Activated T-cell treated with anti-CD3 and anti-CD28 coated beads, Interleukin-2, amount 50 U/mL, for 72 hours (primary cell): Measurements from ENCODE around the gene SHE. TPM values are rescaled to one million over a fixed set of nuclear protein-coding genes. Genes with fewer than 3 reads are reported as not detected.

Experiments used
- ATAC-seq, 2 donors: fragments of 150-1000 bp; cut with Tn5 transposase; replicated peaks in 1 of 2; 2 replicates each; pipeline ENCODE4 v1.10.0; 2021; ENCODE audit warnings: moderate library complexity in 2 of 2, mild to moderate bottlenecking in 1 of 2
- DNase-seq, 2 donors: peaks; one replicate each; pipeline ENCODE4 v3.0.0; 2021 to 2022; ENCODE audit warnings: mixed read lengths in 1 of 2
- H3K27ac Mint-ChIP-seq: one replicate; pipeline ENCODE4 v1.8.0; 2022; ENCODE audit warnings: mild to moderate bottlenecking, moderate library complexity, mixed read lengths
- H3K27me3 Mint-ChIP-seq: one replicate; pipeline ENCODE4 v1.8.0; 2022; ENCODE audit warnings: low read depth, mixed read lengths
- H3K36me3 Mint-ChIP-seq, 2 donors: one replicate each; pipeline ENCODE4 v1.8.0; 2022; ENCODE audit warnings: mixed read lengths in 2 of 2, mild to moderate bottlenecking in 1 of 2; ENCODE audit not compliant: insufficient read depth in 2 of 2
- H3K4me1 Mint-ChIP-seq: one replicate; pipeline ENCODE4 v1.8.0; 2022; ENCODE audit warnings: low read depth, mixed read lengths
- H3K4me3 Mint-ChIP-seq, 2 donors: one replicate each; pipeline ENCODE4 v1.8.0; 2022; ENCODE audit warnings: mild to moderate bottlenecking in 2 of 2, mixed read lengths in 2 of 2, moderate library complexity in 2 of 2
- H3K9me3 Mint-ChIP-seq, 2 donors: one replicate each; pipeline ENCODE4 v1.8.0; 2022; ENCODE audit warnings: mixed read lengths in 2 of 2
- total RNA-seq, 2 donors: library from RNA; stranded (reverse); gene quantifications; one replicate each; pipeline ENCODE4 v1.2.3, GENCODE V29; 2022

The SHE gene
- total RNA-seq, 2 donors from 2014 or later = 0.19 to 0.49 TPM

DNA sequence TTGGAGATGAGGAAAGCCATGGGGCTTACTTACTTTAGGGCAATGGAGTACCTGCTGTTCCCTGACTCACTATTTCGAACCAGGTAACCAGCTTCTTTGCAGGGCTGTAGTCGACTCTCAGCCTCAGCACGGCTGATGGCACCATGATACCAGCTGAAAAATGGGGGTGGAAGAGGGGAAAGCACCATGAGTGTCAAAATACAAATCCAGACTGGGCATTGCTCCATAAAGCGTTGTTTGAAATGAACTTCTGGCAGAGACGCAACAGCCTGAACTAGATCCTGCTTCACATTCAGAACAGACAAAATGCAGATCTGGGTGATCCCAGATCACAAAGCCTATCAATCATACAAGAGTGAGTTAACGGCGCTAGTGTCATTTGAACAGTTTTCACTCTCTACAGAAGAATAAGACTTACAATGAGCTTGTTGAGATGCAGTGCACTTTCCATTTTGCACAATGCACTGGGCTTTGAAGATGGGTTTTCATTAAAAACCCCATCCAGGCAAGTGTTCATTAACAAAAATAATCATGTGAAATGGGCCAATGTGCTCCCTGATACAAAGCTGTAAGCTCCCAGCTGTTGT, 16.2 kb downstream of the SHE start:
- H3K27me3 Mint-ChIP-seq = peaks cover 6% of the 10 kb centered on the region
- no peaks in the 10 kb centered on the region for H3K9me3 Mint-ChIP-seq
- DNase-seq (no peak), ATAC-seq (no peak)
- no peak overlapping the region for H3K27ac Mint-ChIP-seq
- no peaks in the 10 kb centered on the region for H3K36me3 Mint-ChIP-seq
- H3K4me1 Mint-ChIP-seq = peaks cover 5% of the 10 kb centered on the region
- H3K4me3 Mint-ChIP-seq = no peak overlapping the region

DNA sequence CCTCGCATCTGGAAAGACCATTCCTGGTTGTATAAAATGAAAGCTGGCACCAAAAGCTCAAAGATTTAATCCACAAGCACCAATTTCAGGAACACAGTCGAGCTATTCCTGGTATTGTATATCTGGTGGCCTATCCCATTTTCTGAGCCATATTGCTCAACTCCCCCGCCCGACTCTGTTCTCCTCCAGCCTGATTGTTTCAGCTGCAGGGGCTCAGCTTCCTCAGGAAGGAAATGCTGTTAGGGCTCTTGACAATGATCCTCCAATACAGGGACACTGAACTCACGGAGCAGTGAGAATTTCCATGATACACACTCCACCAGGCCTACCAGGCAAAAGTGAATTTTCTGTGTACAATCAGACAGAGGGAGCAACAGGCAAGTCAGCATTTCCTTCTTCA, 17.1 kb downstream of the SHE start:
- no peaks in the 10 kb centered on the region for H3K36me3 Mint-ChIP-seq
- H3K9me3 Mint-ChIP-seq = no peaks in the 10 kb centered on the region
- H3K4me3 Mint-ChIP-seq = no peak overlapping the region

DNA sequence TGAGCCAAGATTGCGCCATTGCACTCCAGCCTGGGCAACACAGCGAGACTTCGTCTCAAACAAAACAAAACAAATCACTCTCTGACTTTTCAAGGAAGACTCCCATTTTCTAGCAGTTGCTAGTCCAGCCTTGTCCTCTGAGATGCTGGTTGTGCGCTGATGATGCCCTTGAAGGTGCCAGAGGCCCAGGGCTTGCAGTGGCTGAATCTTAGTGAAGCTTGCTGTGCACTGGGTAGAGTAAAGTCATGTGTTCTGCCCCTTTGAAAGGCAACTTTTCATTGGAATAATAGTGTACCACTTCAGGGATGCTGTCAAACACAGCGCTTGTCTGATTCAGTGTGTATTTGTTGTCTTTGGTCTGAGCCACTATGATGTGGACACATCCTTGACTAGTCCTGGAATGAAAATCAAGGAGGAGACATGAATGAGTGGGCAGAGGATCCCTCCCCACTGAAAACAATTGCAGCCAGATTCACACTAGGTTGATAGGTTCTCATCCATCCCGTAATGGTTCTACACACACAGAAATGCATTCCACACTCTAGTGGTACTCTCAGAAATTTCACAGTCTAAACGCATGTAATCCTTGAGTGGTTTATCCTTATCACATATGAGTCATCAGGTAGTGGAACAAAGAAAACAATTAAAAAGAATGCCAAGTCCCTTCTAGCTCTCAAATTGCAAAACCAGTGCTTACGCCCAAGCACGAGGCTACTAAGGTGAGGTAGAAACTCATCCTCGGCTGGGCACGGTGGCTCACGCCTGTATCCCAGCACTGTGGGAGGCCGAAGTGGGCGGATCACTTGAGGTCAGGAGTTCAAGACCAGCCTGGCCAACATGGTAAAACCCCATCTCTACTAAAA, 18.0 kb downstream of the SHE start:
- H3K27ac Mint-ChIP-seq = no peak overlapping the region
- H3K9me3 Mint-ChIP-seq = no peaks in the 10 kb centered on the region
- H3K36me3 Mint-ChIP-seq = no peaks in the 10 kb centered on the region
- no peak overlapping the region for H3K4me3 Mint-ChIP-seq
- no peak for ATAC-seq
- no peak for DNase-seq
- H3K4me1 Mint-ChIP-seq = peaks cover 12% of the 10 kb centered on the region
- H3K27me3 Mint-ChIP-seq = peaks cover 5% of the 10 kb centered on the region

More for the DNA sequence above, 17.1 kb downstream of the SHE start:
- no peak for ATAC-seq
- Mint-ChIP-seq H3K4me1 (peaks cover 6% of the 10 kb centered on the region), H3K27ac (no peak overlapping the region), H3K27me3 (peaks cover 5% of the 10 kb centered on the region)
- DNase-seq = no peak

GRCh38 chr1:154481053-154481452, 21.2 kb downstream of the SHE start:
- H3K4me1 Mint-ChIP-seq = peaks cover 36% of the 10 kb centered on the region
- peaks cover 5% of the 10 kb centered on the region for H3K27me3 Mint-ChIP-seq
- DNase-seq (no peak), ATAC-seq (no peak)
- no peak overlapping the region for H3K4me3 Mint-ChIP-seq
- no peaks in the 10 kb centered on the region for H3K36me3 Mint-ChIP-seq
- H3K27ac Mint-ChIP-seq = no peak overlapping the region
- no peaks in the 10 kb centered on the region for H3K9me3 Mint-ChIP-seq

DNA sequence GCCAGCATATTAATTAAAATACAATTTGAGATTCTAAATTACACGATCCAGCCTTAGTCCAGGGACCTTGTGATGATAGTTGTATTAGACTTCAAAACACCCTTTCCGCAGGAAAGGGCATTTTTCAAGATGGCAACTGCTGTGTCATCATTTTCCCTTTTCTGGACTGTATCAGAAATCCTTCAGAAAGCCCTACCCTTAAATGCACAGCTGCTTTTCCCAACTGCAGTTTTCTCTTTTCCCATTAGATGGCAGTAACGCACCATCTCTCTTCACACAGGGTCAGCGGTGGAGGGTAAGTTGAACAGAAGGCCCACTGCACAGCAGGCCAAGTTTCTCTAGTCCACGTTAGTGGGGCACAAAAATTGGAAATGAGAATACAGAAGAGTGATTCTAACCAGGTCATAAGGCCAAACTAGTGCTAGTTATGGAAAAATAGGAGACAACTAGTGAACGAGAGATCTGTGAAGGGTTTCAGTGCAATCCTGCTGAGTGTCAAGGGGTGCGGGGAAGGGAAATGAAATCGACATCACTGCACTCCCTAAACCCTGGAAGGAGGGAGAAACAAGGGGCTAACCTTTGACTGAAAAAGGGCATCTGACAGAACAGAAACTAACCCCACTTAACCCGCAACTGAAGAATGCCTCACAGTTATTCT, 22.3 kb downstream of the SHE start:
- no peak overlapping the region for H3K4me3 Mint-ChIP-seq
- H3K36me3 Mint-ChIP-seq = no peaks in the 10 kb centered on the region
- no peaks in the 10 kb centered on the region for H3K9me3 Mint-ChIP-seq
- peaks cover 5% of the 10 kb centered on the region for H3K27me3 Mint-ChIP-seq
- no peak overlapping the region for H3K27ac Mint-ChIP-seq
- ATAC-seq (peak; percentile 90), DNase-seq (peak; percentile 62 to 76)
- H3K4me1 Mint-ChIP-seq = peaks cover 36% of the 10 kb centered on the region

- Mint-ChIP-seq H3K4me3 (peak overlapping the region in 1 of 2 donors; percentile 51), H3K27ac (peak overlapping the region; percentile 8), H3K4me1 (peaks cover 31% of the 10 kb centered on the region), H3K9me3 (no peaks in the 10 kb centered on the region), H3K27me3 (peaks cover 5% of the 10 kb centered on the region), H3K36me3 (no peaks in the 10 kb centered on the region)
- ATAC-seq (no peak), DNase-seq (no peak)
Observed at GRCh38 chr1:154478639-154479038, 23.6 kb downstream of the SHE start.

- H3K9me3 Mint-ChIP-seq = no peaks in the 10 kb centered on the region
- no peaks in the 10 kb centered on the region for H3K36me3 Mint-ChIP-seq
- no peak overlapping the region for H3K4me3 Mint-ChIP-seq
- H3K27me3 Mint-ChIP-seq = no peaks in the 10 kb centered on the region
- no peak overlapping the region for H3K27ac Mint-ChIP-seq
- ATAC-seq (no peak), DNase-seq (no peak)
- peaks cover 31% of the 10 kb centered on the region for H3K4me1 Mint-ChIP-seq
Observed at GRCh38 chr1:154478013-154478412, 24.2 kb downstream of the SHE start.

- H3K4me1 Mint-ChIP-seq = peaks cover 31% of the 10 kb centered on the region
- H3K4me3 Mint-ChIP-seq = no peak overlapping the region
- no peaks in the 10 kb centered on the region for H3K9me3 Mint-ChIP-seq
- no peaks in the 10 kb centered on the region for H3K36me3 Mint-ChIP-seq
- DNase-seq (no peak), ATAC-seq (peak; percentile 60 to 68)
- no peak overlapping the region for H3K27ac Mint-ChIP-seq
- H3K27me3 Mint-ChIP-seq = no peaks in the 10 kb centered on the region
Observed at GRCh38 chr1:154476791-154477190, 25.4 kb downstream of the SHE start.

DNA sequence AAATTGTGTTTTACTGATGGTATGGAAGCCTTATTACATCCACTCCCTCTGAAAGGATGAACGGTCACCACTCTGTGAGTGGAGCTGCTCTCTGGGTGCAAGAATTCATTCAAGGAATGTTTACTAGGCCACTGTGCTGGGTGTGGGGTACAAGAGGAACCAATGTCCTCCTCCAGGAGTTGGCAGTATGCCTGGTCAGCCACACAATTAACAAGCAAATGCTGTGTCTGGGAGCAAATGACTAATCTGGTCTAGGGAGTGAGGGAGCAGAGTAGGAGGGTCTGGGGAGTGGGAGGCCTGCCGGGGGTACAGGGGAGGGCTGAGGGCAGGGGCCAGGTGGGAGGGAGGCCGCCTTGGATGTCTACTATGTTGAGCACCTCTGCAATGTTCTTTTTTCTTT, 27.4 kb downstream of the SHE start:
- Mint-ChIP-seq H3K27me3 (no peaks in the 10 kb centered on the region), H3K27ac (no peak overlapping the region), H3K4me1 (peaks cover 27% of the 10 kb centered on the region), H3K36me3 (no peaks in the 10 kb centered on the region), H3K4me3 (no peak overlapping the region), H3K9me3 (no peaks in the 10 kb centered on the region)
- ATAC-seq (no peak), DNase-seq (no peak)

DNA sequence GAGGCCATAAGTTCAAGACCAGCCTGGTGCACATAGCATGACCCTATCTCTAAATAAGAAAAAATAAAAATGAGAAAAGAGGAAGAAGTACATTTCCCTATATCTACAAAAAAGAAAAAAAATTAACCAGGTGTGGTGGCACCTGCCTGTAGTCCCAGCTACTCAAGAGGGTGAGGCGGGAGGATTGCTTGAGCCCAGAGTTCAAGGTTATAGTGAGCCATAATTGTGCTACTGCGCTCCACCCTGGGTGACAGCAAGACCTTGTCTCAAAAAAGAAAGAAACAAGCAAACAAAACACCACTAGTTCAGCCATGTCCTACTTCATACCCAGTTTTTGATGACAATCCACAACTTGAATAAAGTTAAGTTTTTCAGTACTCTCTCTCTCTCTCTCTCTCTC, 30.9 kb downstream of the SHE start:
- ATAC-seq = no peak
- Mint-ChIP-seq H3K4me1 (peaks cover 23% of the 10 kb centered on the region), H3K27ac (no peak overlapping the region), H3K27me3 (no peaks in the 10 kb centered on the region), H3K9me3 (no peaks in the 10 kb centered on the region), H3K4me3 (no peak overlapping the region), H3K36me3 (no peaks in the 10 kb centered on the region)
- DNase-seq = no peak

DNA sequence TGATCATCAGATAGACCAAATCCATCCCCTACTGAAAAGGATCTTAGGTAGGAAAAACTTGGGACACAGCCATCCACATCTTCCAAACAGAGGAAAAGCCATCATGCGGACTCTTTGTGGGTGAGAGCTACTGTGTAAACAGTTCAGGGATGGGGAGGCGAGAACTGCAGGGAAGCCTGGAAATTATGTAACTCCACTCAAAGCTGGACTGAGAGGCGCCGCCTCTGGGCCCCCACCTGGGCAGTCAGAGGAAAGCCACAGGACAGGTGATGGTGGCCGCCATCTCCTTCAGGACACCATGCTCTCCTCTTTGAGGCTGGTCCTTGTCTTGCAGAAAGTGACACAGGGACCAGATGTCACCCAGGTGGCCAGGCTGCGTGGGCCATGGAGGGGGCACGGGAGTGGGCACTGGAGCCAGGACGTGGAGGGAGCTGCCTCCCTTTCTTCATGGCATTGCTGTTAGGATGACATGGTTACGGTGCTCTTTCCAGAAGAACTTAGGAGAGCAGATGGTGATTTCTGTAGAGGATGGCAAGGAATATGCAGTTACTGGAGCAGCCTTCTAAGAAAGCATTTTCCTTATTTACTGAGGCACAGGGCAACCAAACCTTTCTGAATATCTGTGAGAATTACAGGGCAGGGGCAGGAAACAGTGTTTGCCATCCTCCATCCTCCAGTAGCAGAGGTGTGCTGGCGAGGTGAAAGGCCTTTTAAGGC, 32.2 kb downstream of the SHE start:
- H3K36me3 Mint-ChIP-seq = no peaks in the 10 kb centered on the region
- H3K4me3 Mint-ChIP-seq = no peak overlapping the region
- H3K27me3 Mint-ChIP-seq = no peaks in the 10 kb centered on the region
- no peak for DNase-seq
- no peak for ATAC-seq
- H3K4me1 Mint-ChIP-seq = peaks cover 33% of the 10 kb centered on the region
- no peaks in the 10 kb centered on the region for H3K9me3 Mint-ChIP-seq
- no peak overlapping the region for H3K27ac Mint-ChIP-seq

- Mint-ChIP-seq H3K4me3 (no peak overlapping the region), H3K27ac (no peak overlapping the region), H3K4me1 (peaks cover 46% of the 10 kb centered on the region), H3K36me3 (no peaks in the 10 kb centered on the region), H3K9me3 (no peaks in the 10 kb centered on the region), H3K27me3 (no peaks in the 10 kb centered on the region)
- ATAC-seq (no peak), DNase-seq (no peak)
Observed at GRCh38 chr1:154468535-154469250, 33.5 kb downstream of the SHE start.
